ENCODE results near the gene FBLIM1. TPM values are rescaled to one million over a fixed set of nuclear protein-coding genes. Genes with fewer than 3 reads are reported as not detected.

Gene FBLIM1
- total RNA-seq, 1 experiment from 2014 or later, result 64.7 TPM

GRCh38 chr1:15762546-15762945 lies 4.0 kb downstream of the FBLIM1 start:
- TF ChIP-seq CTCF (conservative IDR thresholded peaks at IDR 0.05), result no peak
- Histone ChIP-seq H2BK15ac (ENCODE audit: low read depth, low read length) (no peak overlapping the region), H3K14ac (ENCODE audit: insufficient read depth, low read length) (no peak overlapping the region; the same call in 1 of the 2 replicates), H3K9me3 (ENCODE audit: control insufficient read depth, low read depth, low read length) (no peaks in the 10 kb centered on the region), H3K23me2 (ENCODE audit: insufficient read length, low read depth, low read length, poor library complexity, severe bottlenecking) (peaks cover 13% of the 10 kb centered on the region), H2BK12ac (ENCODE audit: insufficient read length, low read depth, low read length) (no peak overlapping the region), H2AK5ac (ENCODE audit: insufficient read length, low read length) (no peak overlapping the region), H2AFZ (ENCODE audit: low read length) (no peak overlapping the region), H4K8ac (replicated peaks; ENCODE audit: insufficient read length, low read depth, low read length) (no peak overlapping the region), H4K5ac (ENCODE audit: insufficient read length, low read depth, low read length) (no peak overlapping the region), H2BK120ac (ENCODE audit: low read depth, low read length, poor library complexity, severe bottlenecking) (no peak overlapping the region), H2BK5ac (ENCODE audit: insufficient read length, low read length) (no peak overlapping the region), H4K20me1 (ENCODE audit: control insufficient read depth, insufficient read depth, insufficient read length) (no peaks in the 10 kb centered on the region), H3K4ac (ENCODE audit: low read depth, low read length) (no peak overlapping the region), H3K79me2 (ENCODE audit: insufficient read depth, low read length) (peaks cover 21% of the 10 kb centered on the region; the same call in 1 of the 2 replicates), H3K23ac (ENCODE audit: insufficient read length, low read depth, low read length) (no peak overlapping the region), H3K27me3 (ENCODE audit: insufficient read depth, low read length) (no peaks in the 10 kb centered on the region), H3K27ac (ENCODE audit: insufficient read length, low read depth, low read length) (no peak overlapping the region), H3K18ac (ENCODE audit: insufficient read length, low read depth, low read length) (no peak overlapping the region), H3K4me1 (ENCODE audit: insufficient read depth, low read length) (peaks cover 4% of the 10 kb centered on the region; the same call in 1 of the 2 replicates), H2BK20ac (ENCODE audit: low read depth, low read length, poor library complexity, severe bottlenecking) (no peak overlapping the region), H3K4me2 (ENCODE audit: insufficient read depth, insufficient read length, low read length) (no peak overlapping the region), H3K9ac (ENCODE audit: extremely low read depth, insufficient read length, low read length) (no peak overlapping the region), H3K79me1 (ENCODE audit: insufficient read depth, low read depth, low read length, poor library complexity, severe bottlenecking) (no peaks in the 10 kb centered on the region), H3K56ac (ENCODE audit: insufficient read length, low read depth, low read length) (no peak overlapping the region), H4K91ac (ENCODE audit: insufficient read length, low read depth, low read length) (no peak overlapping the region), H3T11ph (ENCODE audit: low read length) (no peak overlapping the region)
- H3K4me1 Mint-ChIP-seq, result peaks cover 25 to 33% of the 10 kb centered on the region in 2 experiments
- no peaks in the 10 kb centered on the region; the same call in 1 of the 2 replicates for H3K27me3 Mint-ChIP-seq (ENCODE audit: low read depth)
- H3K36me3 Mint-ChIP-seq (ENCODE audit: insufficient read depth in 1 of 3, low read depth in 3 of 3), result peaks cover 31 to 35% (median 34%) of the 10 kb centered on the region in 3 experiments; a peak in 6 of 7 replicates
- no CpG with 5 or more reads among the region's 10 CpGs for WGBS (ENCODE audit: extremely low coverage, insufficient read length, low lambda C conversion rate)
- 0 out of 5 replicates have a peak overlapping the region, but pooled peaks of 1 of the 2 experiments have one; percentile 22 for H3K4me3 Mint-ChIP-seq
- H3K9me3 Mint-ChIP-seq, result no peaks in the 10 kb centered on the region
- DNase-seq, result peak; percentile 53
- H3K27ac Mint-ChIP-seq, result peak overlapping the region in 2 of 3 experiments; percentile 59 to 97; a peak in 3 of 7 replicates
